Measurements from ENCODE around the gene TMEM86A. TPM values are rescaled to one million over a fixed set of nuclear protein-coding genes. Genes with fewer than 3 reads are reported as not detected.
"Not testable (repeated sequence)": the region's sequence is repeated elsewhere in the genome, so short reads cannot be mapped to it uniquely, and the experiment has no call there.

TMEM86A gene
- total RNA-seq, 2 donors from 2014 or later, result 0.21 to 0.59 TPM

DNA sequence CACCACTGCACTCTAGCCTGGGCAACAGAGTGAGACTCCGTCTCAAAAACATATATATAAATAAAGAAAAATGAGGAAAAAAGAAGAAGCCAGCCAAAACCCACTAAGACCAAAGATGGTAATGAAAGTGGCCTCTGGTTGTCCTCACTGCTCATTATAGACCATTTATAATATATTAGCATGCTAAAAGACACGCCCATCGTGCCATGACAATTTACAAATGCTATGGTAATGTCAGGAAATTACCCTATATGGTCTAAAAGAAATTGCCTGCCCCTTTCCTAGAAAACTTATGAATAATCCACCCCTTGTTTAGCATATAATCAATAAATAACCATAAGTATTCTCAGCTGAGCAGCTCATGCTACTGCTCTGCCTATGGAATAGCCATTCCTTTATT lies 16.1 kb upstream of the TMEM86A start:
- no peak for ATAC-seq
- Mint-ChIP-seq H3K4me3 (no peak overlapping the region), H3K27ac (no peak overlapping the region), H3K27me3 (no peaks in the 10 kb centered on the region), H3K4me1 (ENCODE audit: low read depth in 2 of 2) (no peaks in the 10 kb centered on the region), H3K36me3 (no peaks in the 10 kb centered on the region), H3K9me3 (no peaks in the 10 kb centered on the region)
- DNase-seq (ENCODE audit: low spot score), result no peak

- no peaks in the 10 kb centered on the region for H3K9me3 Mint-ChIP-seq
- no peak overlapping the region for H3K4me3 Mint-ChIP-seq
- DNase-seq (ENCODE audit: low spot score) (no peak), ATAC-seq (no peak)
- H3K4me1 Mint-ChIP-seq (ENCODE audit: low read depth in 2 of 2), result no peaks in the 10 kb centered on the region
- H3K27ac Mint-ChIP-seq, result no peak overlapping the region
- no peaks in the 10 kb centered on the region for H3K27me3 Mint-ChIP-seq
- no peaks in the 10 kb centered on the region for H3K36me3 Mint-ChIP-seq
Measured at GRCh38 chr11:18684267-18684666, 14.3 kb upstream of the TMEM86A start.

GRCh38 chr11:18691467-18692140 lies 7.0 kb upstream of the TMEM86A start:
- not testable (repeated sequence) for H3K36me3 Mint-ChIP-seq; H3K27ac Mint-ChIP-seq; H3K27me3 Mint-ChIP-seq; DNase-seq (ENCODE audit: low spot score); ATAC-seq; H3K4me3 Mint-ChIP-seq; H3K4me1 Mint-ChIP-seq (ENCODE audit: low read depth in 2 of 2); H3K9me3 Mint-ChIP-seq

GRCh38 chr11:18692941-18693760 lies 5.4 kb upstream of the TMEM86A start:
- Mint-ChIP-seq H3K4me1 (ENCODE audit: low read depth in 2 of 2) (peaks cover 3 to 4% of the 10 kb centered on the region in 2 donors), H3K9me3 (no peaks in the 10 kb centered on the region)
- ATAC-seq, result no peak

DNA sequence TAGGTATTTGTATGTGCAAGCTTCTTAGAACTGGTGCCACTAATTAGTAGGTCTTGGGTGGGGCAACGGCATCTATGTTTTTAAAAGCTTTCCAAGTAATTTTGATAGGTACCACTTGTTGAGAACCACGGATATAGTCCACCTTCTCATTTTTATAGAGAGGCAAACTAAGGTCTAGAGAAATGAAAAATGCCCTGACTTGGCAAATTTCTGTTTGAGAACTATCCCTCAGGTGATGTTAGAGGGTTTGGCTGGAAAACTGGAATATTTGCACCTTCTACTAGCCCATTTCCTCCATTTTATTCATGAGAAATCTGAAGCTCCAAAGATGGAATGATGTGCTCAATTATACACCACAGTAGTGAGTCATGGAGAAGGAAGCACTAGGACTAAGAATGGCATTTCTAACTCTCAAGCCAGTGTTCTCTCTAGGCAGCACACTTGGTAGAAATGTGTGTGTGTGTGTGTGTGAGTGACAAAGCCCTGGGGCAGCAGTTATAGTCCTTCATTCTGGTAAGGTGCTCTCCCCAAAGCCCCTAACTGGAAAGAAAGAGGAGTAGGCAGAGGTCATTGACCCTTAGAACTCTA lies 1.8 kb upstream of the TMEM86A start:
- Mint-ChIP-seq H3K9me3 (no peaks in the 10 kb centered on the region), H3K27me3 (no peaks in the 10 kb centered on the region), H3K4me1 (ENCODE audit: low read depth in 2 of 2) (peaks cover 13 to 16% of the 10 kb centered on the region in 2 donors), H3K4me3 (no peak overlapping the region), H3K36me3 (no peaks in the 10 kb centered on the region), H3K27ac (no peak overlapping the region)
- ATAC-seq (no peak), DNase-seq (ENCODE audit: low spot score) (no peak)

More at GRCh38 chr11:18692941-18693760, 5.4 kb upstream of the TMEM86A start:
- Mint-ChIP-seq H3K4me3 (no peak overlapping the region), H3K27me3 (no peaks in the 10 kb centered on the region), H3K36me3 (no peaks in the 10 kb centered on the region), H3K27ac (no peak overlapping the region)
- DNase-seq (ENCODE audit: low spot score), result no peak

DNA sequence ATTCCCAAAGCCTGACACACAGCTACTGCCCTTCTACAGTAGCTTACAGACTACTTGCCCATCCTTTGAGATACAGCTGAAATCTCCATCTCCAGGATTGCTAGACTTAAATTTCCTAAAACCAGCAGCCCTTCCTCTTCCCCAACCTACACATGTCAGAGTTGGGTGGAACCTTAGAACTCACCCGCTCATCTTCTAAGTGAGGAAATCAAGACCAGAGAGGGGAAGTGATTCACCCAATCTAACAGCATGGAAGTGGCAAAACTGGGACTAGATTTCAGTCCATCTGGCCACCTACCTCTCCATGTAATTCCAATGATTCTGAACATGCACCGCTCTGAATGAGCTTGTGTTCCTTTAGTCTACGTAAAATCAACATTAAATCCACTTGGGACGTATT lies 1.0 kb upstream of the TMEM86A start:
- Mint-ChIP-seq H3K9me3 (no peaks in the 10 kb centered on the region), H3K4me3 (no peak overlapping the region), H3K27me3 (no peaks in the 10 kb centered on the region), H3K27ac (no peak overlapping the region), H3K36me3 (no peaks in the 10 kb centered on the region), H3K4me1 (ENCODE audit: low read depth in 2 of 2) (peaks cover 13 to 16% of the 10 kb centered on the region in 2 donors)
- ATAC-seq (no peak), DNase-seq (ENCODE audit: low spot score) (no peak)

GRCh38 chr11:18699269-18699596 lies 654 bp downstream of the TMEM86A start:
- H3K36me3 Mint-ChIP-seq, result no peaks in the 10 kb centered on the region
- peak overlapping the region in 1 of 2 donors; percentile 45 for H3K27ac Mint-ChIP-seq
- H3K4me1 Mint-ChIP-seq (ENCODE audit: low read depth in 2 of 2), result peaks cover 13 to 18% of the 10 kb centered on the region in 2 donors
- H3K9me3 Mint-ChIP-seq, result no peaks in the 10 kb centered on the region
- ATAC-seq (no peak), DNase-seq (ENCODE audit: low spot score) (no peak)
- peaks cover 4 to 10% of the 10 kb centered on the region in 2 donors for H3K27me3 Mint-ChIP-seq
- peak overlapping the region; percentile 81 for H3K4me3 Mint-ChIP-seq

DNA sequence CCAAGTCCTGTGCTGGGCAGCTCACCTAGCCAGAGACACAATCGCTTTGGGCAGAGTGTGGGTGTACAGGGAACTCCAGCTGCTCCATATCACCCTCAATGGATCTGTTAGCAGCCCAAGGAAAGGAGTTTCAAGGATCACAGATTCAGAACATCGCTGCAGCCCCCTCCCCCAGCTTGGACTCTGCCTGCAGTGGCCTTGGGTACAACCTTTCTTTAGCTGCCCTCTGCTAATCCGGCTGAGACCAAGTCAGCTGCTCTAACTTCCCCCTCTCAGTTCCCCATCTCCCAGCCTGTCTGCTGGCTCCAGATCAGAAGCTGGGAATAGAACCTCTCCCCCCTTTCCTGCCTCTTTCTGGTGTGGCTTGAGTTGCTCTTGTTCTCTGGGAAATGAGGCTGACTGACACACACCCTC lies 1.3 kb downstream of the TMEM86A start:
- no peak for DNase-seq (ENCODE audit: low spot score)
- Mint-ChIP-seq H3K27me3 (peaks cover 8 to 16% of the 10 kb centered on the region in 2 donors), H3K9me3 (no peaks in the 10 kb centered on the region), H3K36me3 (no peaks in the 10 kb centered on the region), H3K4me1 (ENCODE audit: low read depth in 2 of 2) (peaks cover 13 to 19% of the 10 kb centered on the region in 2 donors), H3K27ac (peak overlapping the region in 1 of 2 donors; percentile 45), H3K4me3 (peak overlapping the region; percentile 81)
- ATAC-seq, result no peak

DNA sequence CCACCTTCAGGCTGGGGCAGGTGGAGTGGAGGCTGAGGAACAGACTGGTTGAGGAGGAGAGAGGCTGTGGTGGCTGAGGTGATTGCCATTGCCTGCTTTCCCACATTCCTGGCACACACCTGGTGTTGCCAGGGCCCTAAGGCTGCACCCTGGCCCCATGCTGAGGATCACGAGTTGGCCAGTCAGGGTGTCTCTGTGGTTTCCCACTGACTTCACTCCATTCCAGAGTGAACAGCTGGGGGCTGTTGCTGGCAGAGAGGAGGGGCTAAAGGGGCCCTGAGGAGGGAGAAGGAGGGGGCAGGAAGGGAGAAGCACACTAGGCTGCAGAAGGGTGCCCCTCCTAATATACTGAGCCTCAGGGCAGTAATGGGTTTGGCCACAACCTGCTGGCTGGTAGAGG lies 1.8 kb downstream of the TMEM86A start:
- Mint-ChIP-seq H3K4me3 (peak overlapping the region; percentile 81), H3K9me3 (no peaks in the 10 kb centered on the region), H3K4me1 (ENCODE audit: low read depth in 2 of 2) (peaks cover 13 to 24% of the 10 kb centered on the region in 2 donors), H3K36me3 (no peaks in the 10 kb centered on the region), H3K27me3 (peaks cover 12 to 17% of the 10 kb centered on the region in 2 donors), H3K27ac (no peak overlapping the region)
- no peak for ATAC-seq
- DNase-seq (ENCODE audit: low spot score), result no peak

- H3K27ac Mint-ChIP-seq, result no peak overlapping the region
- no peak overlapping the region for H3K4me3 Mint-ChIP-seq
- no peaks in the 10 kb centered on the region for H3K9me3 Mint-ChIP-seq
- no peak for ATAC-seq
- H3K27me3 Mint-ChIP-seq, result peaks cover 13 to 17% of the 10 kb centered on the region in 2 donors
- no peak for DNase-seq (ENCODE audit: low spot score)
- H3K36me3 Mint-ChIP-seq, result no peaks in the 10 kb centered on the region
- H3K4me1 Mint-ChIP-seq (ENCODE audit: low read depth in 2 of 2), result peaks cover 13 to 25% of the 10 kb centered on the region in 2 donors
Measured at GRCh38 chr11:18700872-18701271, 2.3 kb downstream of the TMEM86A start.

DNA sequence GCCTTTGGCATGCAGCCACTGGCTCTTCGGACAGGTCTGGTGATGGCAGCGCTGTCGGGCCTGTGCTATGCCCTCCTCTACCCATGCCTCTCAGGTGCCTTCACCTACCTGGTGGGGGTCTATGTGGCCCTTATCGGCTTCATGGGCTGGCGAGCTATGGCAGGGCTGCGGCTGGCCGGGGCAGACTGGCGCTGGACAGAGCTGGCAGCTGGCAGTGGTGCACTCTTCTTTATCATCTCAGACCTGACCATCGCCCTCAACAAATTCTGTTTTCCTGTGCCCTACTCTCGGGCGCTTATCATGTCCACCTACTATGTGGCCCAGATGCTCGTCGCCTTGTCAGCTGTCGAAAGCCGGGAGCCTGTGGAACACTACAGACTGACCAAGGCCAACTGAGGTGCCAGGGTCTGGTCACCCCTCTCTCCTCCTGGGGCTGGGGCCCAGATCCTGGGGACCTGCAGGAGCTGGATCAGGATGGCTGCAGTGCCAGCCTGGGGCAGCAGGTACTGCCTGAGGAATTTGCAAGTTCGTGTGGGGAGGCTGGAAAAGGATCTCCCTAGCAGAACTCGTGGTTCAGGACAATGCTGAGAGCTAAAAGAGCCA lies 3.1 kb downstream of the TMEM86A start:
- no peaks in the 10 kb centered on the region for H3K9me3 Mint-ChIP-seq
- no peak overlapping the region for H3K4me3 Mint-ChIP-seq
- H3K27ac Mint-ChIP-seq, result no peak overlapping the region
- no peak for DNase-seq (ENCODE audit: low spot score)
- no peak for ATAC-seq
- H3K27me3 Mint-ChIP-seq, result peaks cover 18 to 22% of the 10 kb centered on the region in 2 donors
- no peaks in the 10 kb centered on the region for H3K36me3 Mint-ChIP-seq
- peaks cover 18 to 31% of the 10 kb centered on the region in 2 donors for H3K4me1 Mint-ChIP-seq (ENCODE audit: low read depth in 2 of 2)

DNA sequence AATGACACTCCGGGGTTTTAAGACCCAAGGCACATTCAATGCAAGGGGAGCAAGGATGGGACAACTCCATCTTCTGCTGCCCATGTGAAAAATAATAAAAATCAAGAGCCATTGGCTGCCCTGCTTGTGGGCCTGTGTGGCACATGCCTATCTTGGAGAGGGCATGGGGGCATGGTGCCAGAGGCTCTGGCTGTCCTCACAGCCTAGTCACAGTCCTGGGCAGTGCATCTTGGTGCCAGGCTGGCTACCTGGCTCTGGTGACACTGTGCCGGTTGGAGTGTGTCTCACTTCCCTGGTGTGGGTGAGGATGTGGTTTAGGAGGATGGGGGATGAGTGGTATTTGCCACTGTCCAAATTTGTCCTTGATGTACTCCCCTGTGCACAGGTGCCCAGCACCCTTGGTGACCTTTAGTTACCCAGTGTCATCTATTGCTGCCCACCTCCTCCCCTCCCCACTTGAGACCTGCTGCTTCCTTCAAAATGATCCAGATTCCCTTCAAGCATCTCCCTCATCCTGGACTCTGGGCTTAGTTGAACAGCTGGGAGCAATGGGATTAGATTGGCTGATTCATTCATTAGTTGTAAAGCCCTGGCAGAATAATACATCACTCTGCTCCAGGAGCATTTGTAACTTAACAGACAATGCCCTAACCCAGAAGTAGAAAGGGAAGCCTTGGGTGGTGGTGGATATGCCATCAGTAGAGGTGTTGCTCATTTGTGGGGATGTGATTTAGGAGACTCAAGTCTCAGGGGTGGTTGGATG lies 4.6 kb downstream of the TMEM86A start:
- Mint-ChIP-seq H3K4me3 (no peak overlapping the region), H3K9me3 (no peaks in the 10 kb centered on the region), H3K4me1 (ENCODE audit: low read depth in 2 of 2) (peaks cover 17 to 30% of the 10 kb centered on the region in 2 donors), H3K27ac (no peak overlapping the region), H3K36me3 (no peaks in the 10 kb centered on the region), H3K27me3 (peaks cover 21 to 34% of the 10 kb centered on the region in 2 donors)
- DNase-seq (ENCODE audit: low spot score) (no peak), ATAC-seq (no peak)

DNA sequence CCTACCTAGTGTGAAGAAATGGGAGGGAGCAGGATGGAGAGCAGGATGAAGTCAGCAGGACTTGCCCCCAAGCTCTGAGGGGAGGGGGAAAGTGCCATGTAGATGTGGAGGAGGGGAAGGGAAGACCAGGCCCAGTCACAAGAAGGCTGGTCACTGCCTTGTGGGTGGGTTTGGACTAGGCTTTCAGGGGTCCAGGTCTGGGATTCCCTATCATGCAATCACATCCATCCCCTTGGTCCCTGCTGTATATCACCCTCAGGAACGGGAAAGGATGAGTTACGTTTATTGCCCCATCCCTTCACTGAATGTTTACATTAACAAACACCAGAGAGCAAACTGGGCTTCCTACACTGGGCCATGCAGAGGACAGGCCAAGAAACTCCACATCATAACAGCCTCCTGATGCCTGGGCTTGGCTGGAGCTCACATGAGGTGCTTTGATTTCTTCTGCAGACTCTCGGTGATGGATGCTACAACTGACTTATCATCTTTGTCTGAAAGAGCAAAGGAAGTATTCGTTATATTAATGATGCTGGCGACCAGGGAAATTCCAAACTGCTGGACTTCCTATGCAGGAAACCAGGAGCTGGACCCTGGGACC lies 5.6 kb downstream of the TMEM86A start:
- Mint-ChIP-seq H3K4me3 (no peak overlapping the region), H3K36me3 (no peaks in the 10 kb centered on the region), H3K9me3 (no peaks in the 10 kb centered on the region), H3K4me1 (ENCODE audit: low read depth in 2 of 2) (peaks cover 15 to 28% of the 10 kb centered on the region in 2 donors), H3K27ac (no peak overlapping the region), H3K27me3 (peaks cover 21 to 39% of the 10 kb centered on the region in 2 donors)
- no peak for DNase-seq (ENCODE audit: low spot score)
- no peak for ATAC-seq

Measured in natural killer cell treated with Interleukin-12 subunit alpha and Interleukin-12 subunit beta and Interleukin-15 and Interleukin-18, amount 100 ng/mL, for 72 hours (primary cell).